ENCODE results near the gene RBM18. TPM values are rescaled to one million over a fixed set of nuclear protein-coding genes. Genes with fewer than 3 reads are reported as not detected.

RBM18 gene
- total and polyA plus RNA-seq, 12 donors: 6.0 to 47.6 (median 42.1) TPM

DNA sequence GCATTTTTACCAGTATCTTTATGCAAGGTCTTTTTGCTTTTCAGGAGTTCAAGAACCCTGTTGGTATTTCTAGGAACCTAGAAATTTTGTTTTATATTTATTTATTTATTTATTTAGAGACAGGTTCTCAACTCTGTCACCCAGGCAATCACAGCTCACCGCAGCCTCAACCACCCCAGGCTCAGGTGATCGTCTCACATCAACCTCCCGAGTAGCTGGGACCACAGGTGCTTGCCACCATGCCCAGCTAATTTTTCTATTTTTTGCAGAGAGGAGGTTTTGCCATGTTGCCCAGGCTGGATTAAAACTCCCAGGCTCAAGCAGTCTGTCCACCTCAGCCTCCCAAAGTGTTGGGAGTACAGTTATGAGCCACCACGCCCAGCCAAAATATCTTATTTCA is 68.8 kb downstream of the RBM18 start:
- no peak overlapping the region for H3K27ac ChIP-seq
- H3K4me3 ChIP-seq: no peak overlapping the region
- ATAC-seq: no peak
- no peak for DNase-seq
- 87 to 89% methylated on average over 4 of the region's 4 CpGs for WGBS, 2 donors
- H3K4me1 ChIP-seq: no peaks in the 10 kb centered on the region
- TF ChIP-seq, protein P1, sequence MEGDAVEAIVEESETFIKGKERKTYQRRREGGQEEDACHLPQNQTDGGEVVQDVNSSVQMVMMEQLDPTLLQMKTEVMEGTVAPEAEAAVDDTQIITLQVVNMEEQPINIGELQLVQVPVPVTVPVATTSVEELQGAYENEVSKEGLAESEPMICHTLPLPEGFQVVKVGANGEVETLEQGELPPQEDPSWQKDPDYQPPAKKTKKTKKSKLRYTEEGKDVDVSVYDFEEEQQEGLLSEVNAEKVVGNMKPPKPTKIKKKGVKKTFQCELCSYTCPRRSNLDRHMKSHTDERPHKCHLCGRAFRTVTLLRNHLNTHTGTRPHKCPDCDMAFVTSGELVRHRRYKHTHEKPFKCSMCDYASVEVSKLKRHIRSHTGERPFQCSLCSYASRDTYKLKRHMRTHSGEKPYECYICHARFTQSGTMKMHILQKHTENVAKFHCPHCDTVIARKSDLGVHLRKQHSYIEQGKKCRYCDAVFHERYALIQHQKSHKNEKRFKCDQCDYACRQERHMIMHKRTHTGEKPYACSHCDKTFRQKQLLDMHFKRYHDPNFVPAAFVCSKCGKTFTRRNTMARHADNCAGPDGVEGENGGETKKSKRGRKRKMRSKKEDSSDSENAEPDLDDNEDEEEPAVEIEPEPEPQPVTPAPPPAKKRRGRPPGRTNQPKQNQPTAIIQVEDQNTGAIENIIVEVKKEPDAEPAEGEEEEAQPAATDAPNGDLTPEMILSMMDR (IDR thresholded peaks at IDR 0.05): no peak
- H3K9me3 ChIP-seq: no peaks in the 10 kb centered on the region
- H3K36me3 ChIP-seq: no peaks in the 10 kb centered on the region
- H3K27me3 ChIP-seq: peaks cover 0 to 21% (median 7%) of the 10 kb centered on the region in 7 donors
- intact Hi-C loops (cut with DNase I): no loop called here

DNA sequence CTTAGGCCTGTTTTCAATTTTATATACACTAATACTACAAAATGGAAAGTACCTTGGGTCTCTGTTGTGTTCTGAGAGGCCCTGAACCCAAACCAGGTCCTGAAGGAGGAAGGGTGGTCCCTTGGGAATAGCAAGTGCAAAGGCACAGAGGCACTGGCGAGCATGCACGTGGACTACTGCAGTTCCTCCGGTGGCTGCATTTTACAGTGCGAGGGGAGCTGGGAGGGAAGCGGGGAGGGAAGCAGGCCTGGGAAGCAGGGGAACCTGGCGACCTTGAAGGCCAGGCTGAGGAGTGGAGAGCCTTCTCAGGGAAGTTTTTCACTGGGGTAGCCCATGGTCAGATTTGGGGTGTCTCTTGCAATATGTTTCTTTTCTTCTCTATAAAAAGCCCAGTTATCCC is 71.0 kb downstream of the RBM18 start:
- no peak overlapping the region for H3K27ac ChIP-seq
- no peaks in the 10 kb centered on the region for H3K4me1 ChIP-seq
- no peak for DNase-seq
- H3K9me3 ChIP-seq: no peaks in the 10 kb centered on the region
- TF ChIP-seq, protein P1 (IDR thresholded peaks at IDR 0.05): no peak
- H3K27me3 ChIP-seq: peaks cover 0 to 21% (median 7%) of the 10 kb centered on the region in 7 donors
- intact Hi-C loops (cut with DNase I): no loop called here
- WGBS, 2 donors: 80 to 81% methylated on average over 6 of the region's 6 CpGs
- no peak for ATAC-seq
- no peaks in the 10 kb centered on the region for H3K36me3 ChIP-seq
- no peak overlapping the region for H3K4me3 ChIP-seq

DNA sequence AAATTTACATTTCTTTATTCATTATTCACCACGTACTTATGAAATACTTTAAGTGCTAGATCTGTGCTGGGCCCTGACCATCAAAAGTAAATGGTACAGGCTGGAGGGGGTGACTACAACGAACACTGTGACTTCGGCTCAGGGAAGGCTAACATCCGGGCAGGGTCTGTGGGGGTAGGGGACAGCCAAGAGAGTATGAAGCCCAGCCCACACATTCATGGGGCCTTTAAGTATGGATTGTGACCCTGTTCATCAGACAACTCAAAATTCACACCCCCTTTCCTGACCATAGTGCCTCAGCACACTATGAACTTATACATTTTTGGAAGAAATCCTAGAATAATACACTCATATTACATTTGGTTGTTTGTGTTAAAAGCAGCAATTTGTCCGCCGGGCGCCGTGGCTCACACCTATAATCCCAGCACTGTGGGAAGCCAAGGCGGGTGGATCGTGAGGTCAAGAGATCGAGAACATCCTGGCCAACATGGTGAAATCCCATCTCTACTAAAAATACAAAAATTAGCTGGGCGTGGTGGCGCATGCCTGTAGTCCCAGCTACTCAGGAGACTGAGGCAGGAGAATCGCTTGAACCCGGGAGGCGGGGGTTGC is 71.6 kb downstream of the RBM18 start:
- no peak overlapping the region for H3K4me3 ChIP-seq
- no peaks in the 10 kb centered on the region for H3K9me3 ChIP-seq
- ATAC-seq (no peak), DNase-seq (no peak)
- intact Hi-C loops (cut with DNase I): no loop called here
- 82 to 83% methylated on average over 16 of the region's 16 CpGs for WGBS, 2 donors
- TF ChIP-seq, protein P1 (IDR thresholded peaks at IDR 0.05): no peak
- peaks cover 0 to 19% (median 7%) of the 10 kb centered on the region in 7 donors for H3K27me3 ChIP-seq
- no peaks in the 10 kb centered on the region for H3K4me1 ChIP-seq
- H3K27ac ChIP-seq: no peak overlapping the region
- no peaks in the 10 kb centered on the region for H3K36me3 ChIP-seq

DNA sequence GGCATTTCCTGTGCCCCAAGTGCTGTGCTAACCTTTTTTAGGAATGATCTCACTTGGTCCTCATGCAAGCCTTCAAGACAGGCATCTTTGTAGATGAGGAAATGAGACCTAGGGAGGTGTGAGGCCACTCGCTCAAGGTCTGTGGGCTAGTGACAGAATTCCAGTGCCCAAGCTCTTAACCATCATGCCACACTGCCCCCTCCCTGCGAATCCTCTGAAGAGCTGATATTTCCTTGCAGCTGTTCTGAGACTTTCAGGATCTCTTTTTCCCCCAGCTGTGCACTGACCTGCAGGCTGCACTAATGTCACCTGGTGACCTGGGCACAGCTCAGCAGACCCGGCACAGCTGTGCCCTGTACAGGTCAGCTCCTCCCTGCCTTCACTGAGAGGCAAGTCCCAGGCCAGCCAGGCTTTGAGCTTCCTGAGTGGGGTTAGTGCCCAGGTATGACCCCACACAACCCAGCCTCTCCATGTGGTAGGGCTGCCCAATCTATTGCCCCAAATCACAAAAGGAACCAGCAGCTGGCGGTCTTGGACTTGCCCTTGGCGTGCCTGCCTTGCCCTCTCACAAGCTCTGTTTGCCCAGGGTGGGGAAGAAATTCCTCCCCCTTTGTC is 72.3 kb downstream of the RBM18 start:
- no peak for ATAC-seq
- no peaks in the 10 kb centered on the region for H3K4me1 ChIP-seq

More for the DNA sequence above, 72.3 kb downstream of the RBM18 start:
- Histone ChIP-seq H3K4me3 (no peak overlapping the region), H3K27me3 (peaks cover 0 to 15% (median 7%) of the 10 kb centered on the region in 7 donors), H3K27ac (no peak overlapping the region), H3K36me3 (no peaks in the 10 kb centered on the region), H3K9me3 (no peaks in the 10 kb centered on the region)
- TF ChIP-seq, protein P1 (IDR thresholded peaks at IDR 0.05): no peak
- WGBS, 2 donors: 86 to 90% methylated on average over 5 of the region's 5 CpGs
- no peak for DNase-seq
- intact Hi-C loops (cut with DNase I): no loop called here

Data from heart right ventricle (tissue), 16 donors.